HUDEP-2 (cell line): ENCODE data around the gene RIMS4.
A peak's percentile ranks its signal among the peaks of the same experiment; 100 is the strongest.
"Not testable (repeated sequence)": the region's sequence is repeated elsewhere in the genome, so short reads cannot be mapped to it uniquely, and the experiment has no call there.

Experiments
- DNase-seq, 76 experiments: peaks; one replicate each; lab custom pipeline; 2025; ENCODE audit not compliant: unreplicated experiment in 76 of 76; lab: John Stamatoyannopoulos, UW

The RIMS4 gene

GRCh38 chr20:44830995-44831394 lies 20.6 kb upstream of the RIMS4 start:
- DNase-seq, result no peak

DNA sequence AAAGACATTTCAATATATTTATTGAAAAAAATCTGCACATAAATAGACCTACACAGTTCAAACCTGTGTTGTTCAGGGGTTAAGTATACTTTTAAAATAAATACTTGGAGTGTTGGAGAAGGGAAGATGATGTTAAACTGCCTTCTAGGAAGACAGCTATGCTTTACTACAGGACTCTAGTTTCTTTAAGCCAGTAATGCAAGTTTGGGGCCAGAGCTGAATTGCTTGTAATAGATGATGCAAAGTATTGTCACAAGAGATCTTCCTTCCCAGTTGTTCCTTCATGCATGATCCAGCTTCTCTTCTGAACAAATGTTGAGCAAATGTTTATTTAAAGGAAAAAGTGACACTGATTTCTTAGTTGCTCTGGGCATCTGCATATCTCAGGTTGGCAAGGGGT lies 20.2 kb upstream of the RIMS4 start:
- no peak for DNase-seq

DNA sequence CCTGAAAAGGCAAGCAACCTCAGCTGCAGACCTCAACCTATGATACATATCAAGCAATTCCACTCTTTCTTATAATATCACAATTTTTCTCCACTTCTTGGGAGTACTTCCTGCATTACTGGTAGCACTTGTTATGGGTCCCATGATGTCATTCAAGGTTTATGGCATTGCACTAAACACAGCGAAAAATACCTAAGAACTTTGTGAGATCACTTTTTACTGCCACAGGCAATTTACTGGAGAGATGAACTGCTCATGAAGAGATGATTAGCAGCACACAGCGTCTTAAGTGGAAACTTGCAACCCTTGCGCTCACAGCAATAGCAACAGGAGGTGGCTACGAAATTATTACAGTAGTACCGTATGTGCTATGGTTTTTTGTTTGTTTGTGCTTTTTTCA lies 19.3 kb upstream of the RIMS4 start:
- no peak for DNase-seq

DNA sequence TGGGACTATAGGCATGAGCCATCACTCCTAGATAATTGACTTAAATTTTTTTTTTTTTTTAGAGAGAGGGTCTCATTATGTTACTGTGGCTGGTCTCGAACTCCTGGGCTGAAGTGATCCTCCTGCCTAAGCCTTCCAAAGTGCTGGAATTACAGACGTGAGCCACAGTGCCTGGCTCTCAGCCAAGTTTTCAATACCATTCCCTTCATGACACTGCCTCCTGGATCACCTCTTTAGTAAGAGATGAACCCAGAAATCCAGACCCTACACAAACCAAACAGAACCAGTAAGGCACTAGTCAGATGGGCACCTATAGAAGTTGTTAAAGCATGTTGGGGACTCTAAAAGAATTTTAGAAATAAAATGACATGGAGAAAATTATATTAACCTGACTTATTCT lies 18.3 kb upstream of the RIMS4 start:
- DNase-seq, result no peak

GRCh38 chr20:44827401-44827800 lies 17.1 kb upstream of the RIMS4 start:
- DNase-seq, result no peak

- DNase-seq, result not testable (repeated sequence)
Observed at GRCh38 chr20:44821576-44821975, 11.2 kb upstream of the RIMS4 start.

GRCh38 chr20:44819936-44820335 lies 9.6 kb upstream of the RIMS4 start:
- DNase-seq, result no peak

- no peak for DNase-seq
Observed at GRCh38 chr20:44817143-44817910, 7.0 kb upstream of the RIMS4 start.

- no peak for DNase-seq
Observed at GRCh38 chr20:44814937-44815336, 4.6 kb upstream of the RIMS4 start.

DNA sequence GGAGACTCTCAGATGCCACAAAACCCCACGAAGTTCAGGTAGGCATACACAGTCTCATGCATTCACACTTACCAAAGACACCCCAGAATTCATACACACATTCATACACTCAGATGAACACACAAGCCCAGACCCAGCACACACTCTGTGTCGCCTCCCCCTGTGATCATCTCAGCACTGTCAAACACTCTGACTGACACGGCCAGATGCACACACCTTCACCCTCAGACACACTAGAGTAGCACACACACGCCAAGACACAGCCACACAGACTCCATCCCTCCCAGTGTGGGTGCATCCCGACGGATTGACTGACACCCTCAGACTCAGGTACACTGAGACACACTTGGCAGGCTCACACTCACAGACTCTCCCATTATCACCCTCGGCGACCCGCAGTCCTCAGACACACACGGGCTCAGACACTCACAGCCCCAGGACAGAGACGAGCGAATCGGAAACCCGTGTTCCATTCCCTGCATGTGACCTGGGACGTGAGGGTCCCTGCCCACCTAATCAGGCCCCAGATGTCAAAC lies 872 bp upstream of the RIMS4 start:
- no peak for DNase-seq

DNA sequence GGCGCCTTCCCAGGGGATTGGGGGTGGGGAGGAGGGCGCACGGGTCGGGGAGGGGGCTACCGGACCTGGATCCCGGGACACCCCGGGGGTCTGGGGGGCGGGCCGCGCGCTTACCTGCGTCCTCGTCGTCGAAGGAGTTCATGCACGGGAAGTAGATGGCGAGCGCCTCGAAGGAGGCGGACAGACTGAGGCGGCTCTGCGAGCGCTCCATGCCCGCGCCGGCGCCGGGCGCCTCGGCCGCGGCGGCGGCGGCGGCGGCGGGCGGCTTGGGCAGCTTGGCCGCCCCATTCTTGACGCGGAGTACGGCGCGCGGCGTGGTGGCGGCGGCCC lies 320 bp downstream of the RIMS4 start:
- no peak for DNase-seq

DNA sequence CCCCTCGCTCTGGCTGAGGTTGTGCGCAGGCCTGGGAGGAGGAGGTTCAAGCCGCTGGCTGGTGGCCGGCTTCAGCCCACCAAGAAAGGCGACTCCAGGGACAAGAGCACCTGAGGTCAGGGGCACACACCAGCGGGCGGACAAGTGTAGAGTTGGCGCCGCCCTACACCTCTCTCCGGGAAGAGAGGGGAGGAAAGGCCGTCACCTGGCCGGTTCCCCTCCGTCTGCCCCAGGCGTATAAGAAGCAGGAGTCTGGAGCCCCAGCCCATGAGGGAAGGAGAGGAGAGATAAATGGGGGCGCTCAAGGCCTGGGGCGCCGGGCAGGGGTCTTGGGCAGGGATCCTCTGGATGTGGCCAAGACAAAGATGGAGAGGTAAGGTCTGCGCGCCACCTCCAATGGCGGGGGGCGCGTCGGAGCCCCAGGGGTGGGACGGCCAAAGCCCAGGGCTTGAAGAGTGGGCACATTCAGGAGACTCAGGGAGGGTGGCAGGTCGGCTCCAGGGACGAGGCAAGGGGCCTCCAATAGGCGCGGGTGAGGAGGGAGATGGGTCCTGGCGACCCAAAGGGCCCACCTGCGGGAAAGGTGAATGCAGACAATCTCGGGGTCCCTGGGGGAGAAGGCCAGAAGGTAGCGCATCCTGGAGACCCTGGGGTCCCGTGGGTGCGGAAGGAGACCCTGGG lies 826 bp downstream of the RIMS4 start:
- no peak for DNase-seq

DNA sequence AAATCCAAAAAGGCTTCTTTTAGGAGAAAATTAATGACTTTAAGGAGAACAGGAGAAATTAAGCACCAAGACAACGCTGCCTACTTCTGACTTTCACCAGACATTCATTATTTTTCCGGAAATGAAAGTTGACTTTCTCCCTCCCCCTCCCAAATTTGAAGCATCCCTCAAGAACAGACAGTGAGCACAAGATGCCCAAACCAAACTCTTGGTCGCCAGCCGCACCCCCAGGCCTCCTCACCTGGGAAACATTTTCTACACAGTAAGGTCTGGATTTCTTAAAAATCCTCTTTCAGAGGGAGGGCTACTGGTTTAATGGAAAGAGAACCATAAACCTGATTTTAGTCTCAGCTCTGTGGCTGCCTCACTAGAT lies 2.7 kb downstream of the RIMS4 start:
- DNase-seq, result no peak

- no peak for DNase-seq
Observed at GRCh38 chr20:44807051-44807683, 3.2 kb downstream of the RIMS4 start.

GRCh38 chr20:44805979-44806620 lies 4.2 kb downstream of the RIMS4 start:
- DNase-seq, result no peak

GRCh38 chr20:44805335-44805978 lies 4.9 kb downstream of the RIMS4 start:
- no peak for DNase-seq

DNA sequence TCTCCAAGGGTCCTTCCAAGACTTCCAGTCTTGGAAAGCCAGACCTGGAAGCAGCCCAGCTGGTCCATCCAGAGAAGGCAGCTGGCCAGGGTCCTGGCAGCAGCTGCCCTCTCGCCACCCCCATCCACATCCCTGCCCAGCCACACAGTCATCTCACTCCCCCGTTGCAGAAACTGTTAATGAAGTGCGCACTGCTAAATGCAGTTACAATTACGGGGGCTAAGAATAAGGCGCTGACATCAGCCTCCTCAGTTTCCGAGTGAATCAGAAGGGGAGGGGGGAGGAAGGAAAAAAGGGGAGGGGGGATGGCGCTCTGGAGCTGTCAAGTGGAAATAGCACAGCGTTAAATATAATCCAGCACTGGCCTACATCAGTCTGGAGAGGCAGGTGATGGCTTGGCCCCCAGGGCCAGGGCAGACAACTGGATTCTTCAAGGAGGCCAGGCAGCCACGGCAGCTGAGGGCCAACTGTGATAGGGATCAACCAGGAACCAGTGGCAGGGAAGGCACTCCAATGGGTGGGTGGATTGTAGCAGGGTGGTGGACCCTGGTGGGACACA lies 6.9 kb downstream of the RIMS4 start:
- no peak for DNase-seq

- DNase-seq, result no peak
Observed at GRCh38 chr20:44802702-44803101, 7.6 kb downstream of the RIMS4 start.

- peak in 1 of 76 experiments; percentile 4 for DNase-seq
Observed at GRCh38 chr20:44800391-44801046, 9.8 kb downstream of the RIMS4 start.

- no peak for DNase-seq
Observed at GRCh38 chr20:44799691-44800090, 10.7 kb downstream of the RIMS4 start.
